GM12801 (cell line): ENCODE measurements around the gene TOX2.

Experiments used
- CTCF ChIP-seq: IDR thresholded peaks from one replicate; pipeline ENCODE4 v1.5.1; 2011; ENCODE audit warnings: control low read depth; ENCODE audit not compliant: insufficient read length; ENCODE audit errors: extremely low read depth

Gene TOX2

GRCh38 chr20:44053046-44053445 lies 138.4 kb downstream of the TOX2 start:
- TF ChIP-seq CTCF, result no peak

- TF ChIP-seq CTCF, result no peak
Measured at GRCh38 chr20:44054118-44054517, 139.5 kb downstream of the TOX2 start.

GRCh38 chr20:44054849-44055248 lies 140.2 kb downstream of the TOX2 start:
- no peak for TF ChIP-seq CTCF

GRCh38 chr20:44056010-44056698 lies 141.5 kb downstream of the TOX2 start:
- no peak for TF ChIP-seq CTCF

GRCh38 chr20:44057698-44058675 lies 143.3 kb downstream of the TOX2 start:
- TF ChIP-seq CTCF, result no peak

GRCh38 chr20:44064501-44065400 lies 150.1 kb downstream of the TOX2 start:
- TF ChIP-seq CTCF, result no peak
